Testis (tissue), 2 donors: ENCODE measurements around the gene RPS15.

Experiments used
- CTCF ChIP-seq, 3 experiments: fragments of 450-650 bp in 2 of 3; fragments of 200-600 bp in 1 of 3; sonication (generic) in 1 of 3; IDR thresholded peaks; one replicate each; pipeline ENCODE4 v1.5.1; 2016 to 2019; ENCODE audit warnings: antibody characterized with exemption in 3 of 3, mild to moderate bottlenecking in 2 of 3, moderate library complexity in 1 of 3
- POLR2A ChIP-seq: fragments of 450-650 bp; IDR thresholded peaks from one replicate; pipeline ENCODE4 v1.6.1; 2017; ENCODE audit warnings: antibody characterized with exemption, mild to moderate bottlenecking, moderate library complexity

GRCh38 chr19:1429750-1430149 is 8.4 kb upstream of the RPS15 start:
- TF ChIP-seq CTCF (IDR thresholded peaks at IDR 0.05): no peak
- TF ChIP-seq POLR2A: no peak
